NCI-H748 (cell line): ENCODE results near the gene PPP2R2C.

ENCODE experiments used
- DNase-seq: peaks from one replicate; lab custom pipeline; 2025; ENCODE audit not compliant: unreplicated experiment; lab: John Stamatoyannopoulos, UW

PPP2R2C gene

DNA sequence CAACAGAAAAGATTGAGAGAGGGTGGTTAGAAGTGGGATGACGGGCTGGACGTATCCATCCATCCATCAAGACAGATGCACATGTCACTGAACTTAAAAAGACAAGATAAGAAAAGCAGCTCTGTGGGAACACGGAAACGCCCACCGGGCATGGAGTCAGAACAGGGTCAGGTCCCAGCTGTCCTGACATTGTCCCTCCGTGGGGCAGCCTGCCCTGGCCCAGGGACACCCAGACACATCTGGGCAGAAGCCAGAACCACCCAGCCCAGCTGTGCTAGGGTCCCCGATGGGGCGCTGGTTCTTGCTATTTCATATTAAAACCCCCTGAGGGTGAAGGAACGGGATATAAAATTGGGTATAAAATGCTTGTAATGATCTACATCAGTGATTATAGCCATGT lies 88.5 kb downstream of the PPP2R2C start:
- no peak for DNase-seq

- DNase-seq = no peak
These were observed 89.4 kb downstream of the PPP2R2C start for GRCh38 chr4:6383009-6383404.

DNA sequence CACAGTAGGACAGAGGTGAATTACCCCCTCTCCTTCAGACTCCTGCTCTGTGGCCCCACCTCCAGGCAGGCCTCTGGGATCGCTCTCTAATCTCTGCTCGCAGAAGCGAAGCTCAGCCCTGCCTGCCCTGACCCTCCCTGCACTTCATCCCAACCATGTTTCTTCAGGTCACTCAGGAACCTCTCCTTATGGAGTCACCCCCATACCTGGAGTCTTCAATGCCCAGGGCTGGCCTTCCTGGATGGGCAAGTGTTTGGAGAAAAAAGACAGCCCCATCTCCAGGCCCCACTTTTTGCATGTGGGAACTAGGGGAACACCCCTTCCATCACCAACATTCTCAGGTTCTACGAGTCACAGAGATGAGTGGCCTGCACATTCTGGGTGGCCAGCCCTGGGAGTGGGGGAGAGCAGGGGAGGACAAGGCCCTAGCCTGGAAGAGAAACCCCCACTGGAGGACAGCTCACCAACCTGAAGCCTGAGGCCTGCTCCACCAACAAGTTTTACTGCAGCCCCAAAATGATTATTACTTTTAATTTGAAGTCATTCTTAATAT lies 90.8 kb downstream of the PPP2R2C start:
- no peak for DNase-seq

GRCh38 chr4:6380746-6381410 lies 91.5 kb downstream of the PPP2R2C start:
- no peak for DNase-seq

GRCh38 chr4:6379767-6380745 lies 92.4 kb downstream of the PPP2R2C start:
- DNase-seq = no peak

- DNase-seq = no peak
These were observed 93.6 kb downstream of the PPP2R2C start for GRCh38 chr4:6378493-6379445.

DNA sequence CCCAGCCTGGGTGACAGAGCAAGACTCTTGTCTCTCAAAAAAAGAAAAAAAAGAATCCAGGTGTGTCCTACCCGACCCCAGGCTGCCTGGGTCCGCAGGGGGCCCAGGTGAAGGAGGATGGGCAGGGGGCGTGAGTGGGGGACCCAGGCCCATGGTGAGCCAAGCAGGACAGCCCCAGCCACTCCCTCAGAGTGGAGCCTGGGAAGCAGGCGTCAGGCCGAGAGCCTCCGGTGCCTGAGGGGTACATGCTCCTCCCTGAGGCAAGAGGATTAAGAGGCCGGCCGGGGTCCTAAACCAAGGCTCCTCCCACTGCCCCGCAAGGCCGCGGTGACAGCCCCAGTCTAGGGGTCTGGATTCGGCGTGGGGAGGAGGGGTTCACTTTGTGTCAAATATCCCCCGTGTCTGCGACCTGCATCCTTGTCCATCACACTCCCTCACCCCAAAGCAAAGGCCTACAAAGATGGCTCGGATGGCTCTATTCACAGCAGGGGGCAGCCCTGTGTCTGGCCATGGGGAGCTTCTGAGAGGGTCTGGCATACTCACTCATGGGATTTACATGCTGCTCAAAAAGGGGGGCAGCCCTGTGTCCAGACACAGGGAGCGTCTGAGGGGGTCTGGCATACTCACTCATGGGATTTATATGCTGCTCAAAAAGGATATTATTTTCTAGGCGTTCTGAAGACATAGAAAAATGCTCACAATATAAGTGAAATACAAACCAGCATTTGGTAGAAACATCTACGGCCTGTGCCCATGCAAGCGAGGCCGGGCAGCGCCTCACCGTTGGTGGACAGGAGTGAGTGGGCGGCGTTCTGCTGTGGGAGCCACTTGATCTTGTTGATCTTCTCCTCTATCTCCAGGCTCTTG lies 94.6 kb downstream of the PPP2R2C start:
- DNase-seq = no peak

DNA sequence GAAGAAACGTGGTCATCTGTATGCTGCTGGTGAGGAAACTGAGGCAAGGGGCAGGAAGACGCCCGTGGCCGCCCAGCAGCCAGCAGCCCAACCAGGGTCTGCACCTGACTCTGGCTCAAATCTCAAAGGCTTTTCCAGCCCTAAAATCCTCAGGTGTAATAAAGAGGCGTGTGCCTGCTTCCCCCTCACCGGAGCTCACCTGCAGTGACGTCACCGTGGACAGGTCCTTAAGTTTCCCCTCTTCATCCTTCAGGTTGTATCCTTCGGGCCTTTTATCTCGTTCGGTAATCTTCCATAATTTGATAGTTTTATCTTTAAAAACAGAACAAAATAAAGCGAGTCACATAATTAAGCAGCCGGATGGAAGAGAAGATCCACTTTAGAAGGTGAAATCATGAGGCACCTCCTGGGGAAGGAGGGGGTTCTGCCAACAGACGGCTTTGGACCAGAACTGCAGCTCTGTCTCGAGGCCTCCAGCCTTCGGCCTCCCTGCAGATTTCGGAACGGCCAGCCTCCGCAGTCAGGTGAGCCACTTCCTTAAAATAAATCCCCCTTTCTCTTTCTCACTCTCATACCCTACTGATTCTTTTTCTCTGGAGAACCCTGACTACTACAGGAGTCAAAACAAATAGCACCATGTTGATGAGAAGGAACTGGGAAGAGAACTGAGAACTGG lies 96.7 kb downstream of the PPP2R2C start:
- no peak for DNase-seq

GRCh38 chr4:6374575-6374974 lies 97.8 kb downstream of the PPP2R2C start:
- no peak for DNase-seq

- DNase-seq = no peak
These were observed 98.6 kb downstream of the PPP2R2C start for GRCh38 chr4:6373541-6374410.

DNA sequence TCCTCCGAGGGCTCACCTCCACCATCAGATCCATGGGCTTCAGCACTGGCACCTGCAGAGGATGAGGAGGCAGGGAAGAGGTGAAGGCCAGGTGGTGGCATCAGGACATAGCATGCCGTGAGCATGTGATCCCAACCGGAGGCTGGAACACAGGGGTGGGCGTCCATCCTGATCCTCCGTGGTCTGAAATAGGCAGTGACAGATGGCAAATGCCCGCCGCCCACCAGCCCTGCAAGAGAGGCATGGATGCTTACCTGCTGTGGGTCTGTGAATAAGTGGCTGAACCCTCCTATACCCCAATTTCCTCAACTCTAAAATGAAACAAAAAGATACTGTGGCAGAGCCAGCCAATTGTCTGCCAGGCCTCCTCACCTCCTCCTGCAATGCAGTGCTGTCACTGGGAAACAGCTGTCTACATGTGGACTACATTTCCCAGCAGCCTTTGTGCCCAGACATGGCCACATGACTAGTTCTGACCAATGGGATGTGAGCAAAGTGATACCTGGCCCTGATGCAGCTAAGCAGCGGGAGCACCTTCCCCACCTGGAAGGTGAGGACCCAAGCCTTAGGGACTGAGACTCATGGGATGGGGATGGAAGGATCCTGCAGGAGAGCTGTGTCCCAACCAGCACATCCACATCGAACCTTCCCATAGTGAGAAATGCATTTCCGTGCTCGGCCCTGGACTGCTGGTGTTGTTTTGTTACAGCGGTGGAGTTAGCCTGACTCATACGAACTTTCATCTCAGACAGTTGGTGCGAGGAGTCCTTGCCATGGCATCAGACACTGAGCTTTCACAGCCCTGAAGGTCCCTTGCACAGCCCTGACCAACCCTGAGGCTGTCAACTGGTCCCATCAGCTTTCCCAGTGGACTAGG lies 99.5 kb downstream of the PPP2R2C start:
- DNase-seq = peak; percentile 42

GRCh38 chr4:6371812-6372211 lies 100.6 kb downstream of the PPP2R2C start:
- no peak for DNase-seq

- no peak for DNase-seq
These were observed 101.1 kb downstream of the PPP2R2C start for GRCh38 chr4:6371271-6371670.

DNA sequence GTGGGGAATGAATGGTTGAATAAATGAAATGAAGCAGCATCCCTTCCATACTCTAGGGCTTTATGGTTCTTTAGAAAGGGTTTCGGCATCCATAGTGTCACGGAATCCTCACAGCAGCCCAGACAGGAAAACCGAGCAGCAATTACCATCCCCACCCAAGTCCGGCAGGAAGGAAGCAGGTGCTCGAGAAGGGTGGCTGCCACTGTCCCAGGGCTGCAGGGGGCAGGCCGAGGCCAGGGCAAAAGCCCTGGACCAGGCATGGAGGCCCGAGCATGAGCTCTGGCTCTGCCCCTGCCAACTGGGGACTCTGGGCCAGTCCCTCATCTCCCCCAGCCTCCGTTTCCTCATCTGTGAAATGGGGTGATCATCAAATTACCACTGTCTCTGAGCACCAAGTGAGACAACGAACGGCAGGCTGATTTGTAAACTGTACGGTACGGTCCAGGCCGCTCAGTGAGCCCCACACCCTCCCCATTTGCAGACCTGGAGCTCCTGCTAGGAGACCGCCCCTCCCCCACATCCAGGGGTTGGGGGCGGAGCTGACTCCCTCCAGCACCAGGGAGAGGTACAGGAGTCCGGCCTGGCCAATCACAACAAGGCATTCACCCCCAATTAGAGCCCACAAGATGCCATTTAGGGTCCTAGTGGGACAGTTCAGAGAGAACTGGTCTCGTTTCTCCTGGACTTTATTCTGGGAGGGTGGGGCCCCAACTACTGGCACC lies 102.3 kb downstream of the PPP2R2C start:
- no peak for DNase-seq

GRCh38 chr4:6369511-6369910 lies 102.9 kb downstream of the PPP2R2C start:
- no peak for DNase-seq

GRCh38 chr4:6369035-6369434 lies 103.4 kb downstream of the PPP2R2C start:
- no peak for DNase-seq

DNA sequence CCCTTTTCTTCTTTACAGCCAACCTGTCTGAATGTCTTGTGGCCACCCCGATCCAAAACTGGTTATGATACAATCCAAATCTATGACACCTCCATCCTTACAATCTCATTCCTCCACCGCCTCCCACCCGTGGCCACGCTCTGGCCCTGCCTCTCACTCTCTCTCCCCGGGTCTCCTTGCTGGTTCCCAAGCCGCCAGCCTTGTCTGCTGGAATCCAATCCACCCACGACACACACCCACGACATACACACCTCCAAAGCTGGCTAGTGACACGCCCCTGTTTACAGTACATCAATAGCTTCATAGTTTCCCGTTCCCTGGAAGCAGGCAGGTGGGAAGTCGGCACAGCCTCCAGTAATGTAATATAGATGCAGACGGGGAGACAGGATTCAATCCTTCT lies 103.8 kb downstream of the PPP2R2C start:
- DNase-seq = no peak
